SKM-1 (cell line): Measurements from ENCODE around the gene RHOG.
"Not testable (repeated sequence)": the region's sequence is repeated elsewhere in the genome, so short reads cannot be mapped to it uniquely, and the experiment has no call there.

Source experiments
- DNase-seq: peaks from one replicate; lab custom pipeline; 2025; ENCODE audit not compliant: unreplicated experiment; lab: John Stamatoyannopoulos, UW

RHOG gene

GRCh38 chr11:3810951-3811350 lies 29.8 kb downstream of the RHOG start:
- DNase-seq = no peak

GRCh38 chr11:3810446-3810845 lies 30.3 kb downstream of the RHOG start:
- DNase-seq = no peak

- DNase-seq = no peak
Observed at GRCh38 chr11:3809624-3809928, 31.2 kb downstream of the RHOG start.

GRCh38 chr11:3808861-3809623 lies 31.7 kb downstream of the RHOG start:
- peak; percentile 34 for DNase-seq

GRCh38 chr11:3807909-3808860 lies 32.6 kb downstream of the RHOG start, which contains the start of gene PGAP2:
TSS of gene PGAP2 (plus strand) at chr11:3808560. CDS start at chr11:3811260, 2,700 bp downstream.
- DNase-seq = peak; percentile 31

GRCh38 chr11:3803726-3804495 lies 36.8 kb downstream of the RHOG start:
- no peak for DNase-seq

- no peak for DNase-seq
Observed at GRCh38 chr11:3802011-3802790, 38.6 kb downstream of the RHOG start.

GRCh38 chr11:3799873-3800272 lies 40.9 kb downstream of the RHOG start:
- no peak for DNase-seq

GRCh38 chr11:3799143-3799542 lies 41.6 kb downstream of the RHOG start:
- no peak for DNase-seq

GRCh38 chr11:3797329-3798090 lies 43.2 kb downstream of the RHOG start, which contains the start of gene NUP98:
TSS of gene NUP98 (minus strand) at chr11:3797554. CDS start at chr11:3782117, 15,437 bp downstream.
- peak; percentile 99 for DNase-seq

- no peak for DNase-seq
Observed at GRCh38 chr11:3796801-3797328, 43.9 kb downstream of the RHOG start.

GRCh38 chr11:3796346-3796745 lies 44.4 kb downstream of the RHOG start:
- no peak for DNase-seq

- DNase-seq = no peak
Observed at GRCh38 chr11:3796002-3796311, 44.8 kb downstream of the RHOG start.

GRCh38 chr11:3795131-3796001 lies 45.4 kb downstream of the RHOG start:
- no peak for DNase-seq

GRCh38 chr11:3794387-3794786 lies 46.4 kb downstream of the RHOG start:
- not testable (repeated sequence) for DNase-seq

- DNase-seq = no peak
Observed at GRCh38 chr11:3786781-3787428, 53.9 kb downstream of the RHOG start.

- no peak for DNase-seq
Observed at GRCh38 chr11:3783611-3784010, 57.1 kb downstream of the RHOG start.

GRCh38 chr11:3782963-3783362 lies 57.8 kb downstream of the RHOG start:
- no peak for DNase-seq
